Stimulated activated CD4-positive, alpha-beta T cell treated with anti-CD3 and anti-CD28 coated beads, TNF-alpha, amount 100 ng/mL, for 4 hours (primary cell): Measurements from ENCODE around the gene FHAD1.
"Not testable (repeated sequence)": the region's sequence is repeated elsewhere in the genome, so short reads cannot be mapped to it uniquely, and the experiment has no call there.

Source experiments
- DNase-seq, 3 experiments: peaks; one replicate each; pipeline ENCODE4 v3.0.0-alpha.2; 2020; ENCODE audit warnings: low read depth in 3 of 3

FHAD1 gene

GRCh38 chr1:15305468-15305770 lies 58.4 kb downstream of the FHAD1 start:
- no peak for DNase-seq

GRCh38 chr1:15306352-15306751 lies 59.3 kb downstream of the FHAD1 start:
- not testable (repeated sequence) for DNase-seq

- DNase-seq, result no peak
Observed at GRCh38 chr1:15308135-15308534, 61.1 kb downstream of the FHAD1 start.

- DNase-seq, result no peak
Observed at GRCh38 chr1:15308621-15309027, 61.6 kb downstream of the FHAD1 start.

GRCh38 chr1:15309687-15310086 lies 62.7 kb downstream of the FHAD1 start:
- no peak for DNase-seq

- DNase-seq, result no peak
Observed at GRCh38 chr1:15310544-15310943, 63.5 kb downstream of the FHAD1 start.

GRCh38 chr1:15311122-15311822 lies 64.2 kb downstream of the FHAD1 start:
- no peak for DNase-seq

- no peak for DNase-seq
Observed at GRCh38 chr1:15311880-15312279, 64.9 kb downstream of the FHAD1 start.

- DNase-seq, result no peak
Observed at GRCh38 chr1:15312626-15313411, 65.8 kb downstream of the FHAD1 start.

- no peak for DNase-seq
Observed at GRCh38 chr1:15314328-15315281, 67.6 kb downstream of the FHAD1 start.

- no peak for DNase-seq
Observed at GRCh38 chr1:15315815-15316214, 68.8 kb downstream of the FHAD1 start.

GRCh38 chr1:15316510-15316909 lies 69.5 kb downstream of the FHAD1 start:
- no peak for DNase-seq

GRCh38 chr1:15320267-15320666 lies 73.2 kb downstream of the FHAD1 start:
- no peak for DNase-seq

GRCh38 chr1:15321601-15322000 lies 74.6 kb downstream of the FHAD1 start:
- DNase-seq, result no peak

GRCh38 chr1:15322648-15323350 lies 75.8 kb downstream of the FHAD1 start:
- DNase-seq, result no peak

- peak; percentile 41 to 60 (median 48) for DNase-seq
Observed at GRCh38 chr1:15323351-15323988, 76.4 kb downstream of the FHAD1 start.

- DNase-seq, result no peak
Observed at GRCh38 chr1:15323989-15324868, 77.2 kb downstream of the FHAD1 start.

- DNase-seq, result no peak
Observed at GRCh38 chr1:15324869-15325335, 77.9 kb downstream of the FHAD1 start.

GRCh38 chr1:15325375-15326085 lies 78.5 kb downstream of the FHAD1 start:
- no peak for DNase-seq
